Right lobe of liver (tissue), 4 donors: ENCODE measurements around the gene ILK.

Experiments
- CTCF ChIP-seq, 4 donors: fragments of 200-600 bp in 3 of 4; fragments of 450-650 bp in 1 of 4; IDR thresholded peaks; one replicate each; pipeline versions ENCODE4 v1.5.1 to v1.8.0; 2016 to 2022; ENCODE audit warnings: antibody characterized with exemption in 4 of 4, mild to moderate bottlenecking in 2 of 4
- POLR2A ChIP-seq: fragments of 450-650 bp; IDR thresholded peaks from one replicate; pipeline ENCODE4 v1.6.1; 2017; ENCODE audit warnings: antibody characterized with exemption, mild to moderate bottlenecking
- donor health status: DM: no; HTN: no; CAD: no.
- donor health status: DM: no; HTN: no; CAD: no.
- donor health status: DM: no; HTN: yes; CAD: no.

DNA sequence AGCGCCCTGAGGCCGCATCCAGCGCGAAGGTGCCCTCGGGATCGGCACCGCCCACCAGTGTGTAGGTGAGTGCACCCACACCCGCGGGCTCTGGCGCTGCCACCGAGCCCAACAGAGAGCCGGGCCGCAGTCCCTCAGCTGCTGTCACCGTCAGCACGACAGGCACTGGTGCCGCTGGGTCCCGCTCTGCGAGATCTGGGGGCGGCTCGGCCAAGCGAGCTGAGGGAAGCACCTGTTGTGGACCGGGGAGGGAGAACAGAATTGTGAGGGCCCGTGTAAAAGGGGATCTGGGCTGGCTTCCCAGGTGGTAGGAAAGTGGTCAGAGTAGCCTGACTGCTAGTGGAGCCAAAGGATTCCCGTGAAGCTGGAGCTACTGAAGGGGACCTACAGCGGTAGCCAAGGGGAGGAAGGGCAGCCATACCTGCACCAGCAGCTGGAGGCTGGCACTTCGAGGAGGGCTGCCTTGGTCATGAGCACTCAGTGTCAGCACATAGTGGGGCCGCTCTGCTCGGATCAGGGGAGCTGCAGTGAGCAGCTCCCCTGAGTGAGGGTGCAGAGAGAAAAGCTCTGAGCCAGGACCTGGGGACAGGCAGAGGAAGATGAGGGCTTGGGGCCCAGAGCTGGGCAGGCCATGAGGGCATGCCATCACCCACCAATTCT, 27.2 kb downstream of the ILK start:
- TF ChIP-seq CTCF (IDR thresholded peaks at IDR 0.05) = no peak
- no peak for TF ChIP-seq POLR2A
